Peyer's patch (tissue), 4 donors: ENCODE data around the gene SPART. TPM values are rescaled to one million over a fixed set of nuclear protein-coding genes. Genes with fewer than 3 reads are reported as not detected.
"Not testable (repeated sequence)": the region's sequence is repeated elsewhere in the genome, so short reads cannot be mapped to it uniquely, and the experiment has no call there.

Source experiments
- DNase-seq, 3 donors: peaks; one replicate each; pipeline ENCODE4 v3.0.0-alpha.2; 2017 to 2019
- H3K27ac ChIP-seq, 4 donors: fragments of 200-600 bp; sonication (generic); one replicate each; pipeline ENCODE4 v1.5.1; 2016 to 2019
- H3K27me3 ChIP-seq, 2 donors: fragments of 200-600 bp; sonication (generic); one replicate each; pipeline ENCODE4 v1.5.1; 2019
- H3K36me3 ChIP-seq, 3 donors: fragments of 200-600 bp; sonication (generic); one replicate each; pipeline ENCODE4 v1.5.1; 2016 to 2019
- H3K4me1 ChIP-seq, 4 donors: fragments of 200-600 bp; sonication (generic); one replicate each; pipeline ENCODE4 v1.5.1; 2016 to 2019
- H3K4me3 ChIP-seq, 4 donors: fragments of 200-600 bp; sonication (generic); 1 replicate in 3 of 4; 2 replicates in 1 of 4; pipeline ENCODE4 v1.5.1; 2016 to 2019; ENCODE audit warnings: mild to moderate bottlenecking in 1 of 4
- H3K9me3 ChIP-seq, 4 donors: fragments of 200-600 bp; sonication (generic); one replicate each; pipeline ENCODE4 v1.5.1; 2016 to 2019; ENCODE audit warnings: mild to moderate bottlenecking in 1 of 4
- CTCF ChIP-seq, 6 experiments: fragments of 450-650 bp in 4 of 6; fragments of 200-600 bp in 2 of 6; sonication (generic) in 1 of 6; IDR thresholded peaks; one replicate each; pipeline ENCODE4 v1.5.1; 2017 to 2019; ENCODE audit warnings: antibody characterized with exemption in 6 of 6, mild to moderate bottlenecking in 3 of 6, moderate library complexity in 1 of 6
- POLR2A ChIP-seq, 2 donors: fragments of 450-650 bp; IDR thresholded peaks; one replicate each; pipeline ENCODE4 v1.5.1; 2017; ENCODE audit warnings: antibody characterized with exemption in 2 of 2, mild to moderate bottlenecking in 2 of 2, moderate library complexity in 2 of 2
- total RNA-seq, 4 donors: library from RNA; depleted of rRNA; stranded (reverse); fragments of >200 nt; gene quantifications; one replicate each; pipeline ENCODE4 v1.1.0, GENCODE V29; 2016

The SPART gene
- total RNA-seq, 4 donors from 2014 or later: 6.8 to 34.7 (median 14.5) TPM

- Histone ChIP-seq H3K27me3 (no peaks in the 10 kb centered on the region), H3K27ac (no peak overlapping the region), H3K4me3 (no peak overlapping the region)
Observed at GRCh38 chr13:36302289-36302688, 43.9 kb downstream of the SPART start.

GRCh38 chr13:36299469-36299868, 46.7 kb downstream of the SPART start:
- not testable (repeated sequence) for H3K27ac ChIP-seq, DNase-seq, H3K36me3 ChIP-seq

More at GRCh38 chr13:36302289-36302688, 43.9 kb downstream of the SPART start:
- DNase-seq: no peak
- Histone ChIP-seq H3K4me1 (no peaks in the 10 kb centered on the region), H3K9me3 (no peaks in the 10 kb centered on the region), H3K36me3 (peaks cover 0 to 11% (median 0%) of the 10 kb centered on the region in 3 donors)
- no peak for TF ChIP-seq POLR2A (IDR thresholded peaks at IDR 0.05)
- TF ChIP-seq CTCF (IDR thresholded peaks at IDR 0.05): no peak

GRCh38 chr13:36298535-36299068, 47.6 kb downstream of the SPART start:
- Histone ChIP-seq H3K27me3 (no peaks in the 10 kb centered on the region), H3K27ac (no peak overlapping the region), H3K4me3 (no peak overlapping the region), H3K36me3 (peaks cover 0 to 3% (median 0%) of the 10 kb centered on the region in 3 donors), H3K4me1 (no peaks in the 10 kb centered on the region), H3K9me3 (no peaks in the 10 kb centered on the region)
- TF ChIP-seq CTCF (IDR thresholded peaks at IDR 0.05) (no peak), POLR2A (IDR thresholded peaks at IDR 0.05) (no peak)
- DNase-seq: no peak

More at GRCh38 chr13:36299469-36299868, 46.7 kb downstream of the SPART start:
- not testable (repeated sequence) for H3K9me3 ChIP-seq, H3K4me3 ChIP-seq, H3K27me3 ChIP-seq, H3K4me1 ChIP-seq

- no peaks in the 10 kb centered on the region for H3K4me1 ChIP-seq
- H3K36me3 ChIP-seq: no peaks in the 10 kb centered on the region
- H3K27me3 ChIP-seq: no peaks in the 10 kb centered on the region
- H3K27ac ChIP-seq: peak within 1 kb of the TSS in 2 of 4 donors; percentile 8 to 64
- no peaks in the 10 kb centered on the region for H3K9me3 ChIP-seq
- no peak for TF ChIP-seq POLR2A (IDR thresholded peaks at IDR 0.05)
- TF ChIP-seq CTCF (IDR thresholded peaks at IDR 0.05): no peak
- H3K4me3 ChIP-seq: peak within 1 kb of the TSS; percentile 33 to 54 (median 48)
- peak; percentile 38 to 73 (median 60) for DNase-seq
Observed at GRCh38 chr13:36297366-36298338, 48.5 kb downstream of the SPART start, which contains the start of gene CCDC169. CCDC169 (minus strand) TSS chr13:36297814; CDS start chr13:36297719, 95 bp downstream.

GRCh38 chr13:36294096-36294495, 52.1 kb downstream of the SPART start:
- no peaks in the 10 kb centered on the region for H3K27me3 ChIP-seq
- no peak overlapping the region for H3K4me3 ChIP-seq
- H3K36me3 ChIP-seq: no peaks in the 10 kb centered on the region
- no peak overlapping the region for H3K27ac ChIP-seq
- TF ChIP-seq POLR2A (IDR thresholded peaks at IDR 0.05) (no peak), CTCF (IDR thresholded peaks at IDR 0.05) (no peak)
- DNase-seq: no peak
- no peaks in the 10 kb centered on the region for H3K4me1 ChIP-seq
- no peaks in the 10 kb centered on the region for H3K9me3 ChIP-seq

- no peaks in the 10 kb centered on the region for H3K27me3 ChIP-seq
- no peak for TF ChIP-seq POLR2A (IDR thresholded peaks at IDR 0.05)
- TF ChIP-seq CTCF (IDR thresholded peaks at IDR 0.05): no peak
- DNase-seq: no peak
- H3K9me3 ChIP-seq: no peaks in the 10 kb centered on the region
- no peak overlapping the region for H3K27ac ChIP-seq
- no peaks in the 10 kb centered on the region for H3K4me1 ChIP-seq
- H3K4me3 ChIP-seq: no peak overlapping the region
- H3K36me3 ChIP-seq: no peaks in the 10 kb centered on the region
Observed at GRCh38 chr13:36293497-36293896, 52.7 kb downstream of the SPART start.
